Stimulated activated CD4-positive, alpha-beta T cell treated with anti-CD3 and anti-CD28 coated beads, Interleukin-4, amount 100 ng/mL, for 24 hours (primary cell): Measurements from ENCODE around the gene BICDL2.
"Not testable (repeated sequence)": the region's sequence is repeated elsewhere in the genome, so short reads cannot be mapped to it uniquely, and the experiment has no call there.

Experiments used
- DNase-seq: peaks from one replicate; pipeline ENCODE4 v3.0.0-alpha.2; 2020

Gene BICDL2, protein sequence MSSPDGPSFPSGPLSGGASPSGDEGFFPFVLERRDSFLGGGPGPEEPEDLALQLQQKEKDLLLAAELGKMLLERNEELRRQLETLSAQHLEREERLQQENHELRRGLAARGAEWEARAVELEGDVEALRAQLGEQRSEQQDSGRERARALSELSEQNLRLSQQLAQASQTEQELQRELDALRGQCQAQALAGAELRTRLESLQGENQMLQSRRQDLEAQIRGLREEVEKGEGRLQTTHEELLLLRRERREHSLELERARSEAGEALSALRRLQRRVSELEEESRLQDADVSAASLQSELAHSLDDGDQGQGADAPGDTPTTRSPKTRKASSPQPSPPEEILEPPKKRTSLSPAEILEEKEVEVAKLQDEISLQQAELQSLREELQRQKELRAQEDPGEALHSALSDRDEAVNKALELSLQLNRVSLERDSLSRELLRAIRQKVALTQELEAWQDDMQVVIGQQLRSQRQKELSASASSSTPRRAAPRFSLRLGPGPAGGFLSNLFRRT

DNA sequence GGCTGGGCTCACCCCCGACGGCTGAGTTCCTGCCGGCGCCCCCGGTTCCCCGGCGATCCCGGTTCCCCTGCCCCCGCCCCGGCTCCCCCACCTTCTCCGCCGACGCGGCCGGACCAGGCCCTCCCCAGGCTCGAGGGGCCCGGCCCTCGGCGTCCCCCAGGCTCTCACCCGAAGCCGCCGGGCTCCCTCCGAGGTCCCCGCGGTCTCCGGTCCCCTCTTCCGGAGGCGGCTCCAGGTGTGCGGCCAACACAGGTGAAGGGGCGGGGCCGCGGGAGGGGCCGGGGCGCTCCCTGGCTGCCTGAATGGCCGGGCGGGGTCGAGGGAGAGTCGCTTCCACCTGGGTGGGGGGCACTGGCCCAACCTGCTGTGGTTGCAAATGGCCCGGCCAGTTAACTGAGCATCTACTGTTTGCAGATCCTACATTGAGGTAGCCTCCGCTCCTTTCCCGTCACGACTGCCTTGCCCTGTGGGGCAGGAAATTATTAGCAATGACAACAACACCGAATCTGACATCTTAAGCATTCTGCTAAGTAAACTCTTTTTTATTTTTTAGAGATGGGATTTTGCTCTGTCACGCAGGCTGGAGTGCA, at the start of gene BICDL2:
TSS of gene BICDL2 (minus strand) at position 219 of the 590 bp plus-strand sequence. CDS start 1,448 bp downstream, outside the sequence.
- no peak for DNase-seq

DNA sequence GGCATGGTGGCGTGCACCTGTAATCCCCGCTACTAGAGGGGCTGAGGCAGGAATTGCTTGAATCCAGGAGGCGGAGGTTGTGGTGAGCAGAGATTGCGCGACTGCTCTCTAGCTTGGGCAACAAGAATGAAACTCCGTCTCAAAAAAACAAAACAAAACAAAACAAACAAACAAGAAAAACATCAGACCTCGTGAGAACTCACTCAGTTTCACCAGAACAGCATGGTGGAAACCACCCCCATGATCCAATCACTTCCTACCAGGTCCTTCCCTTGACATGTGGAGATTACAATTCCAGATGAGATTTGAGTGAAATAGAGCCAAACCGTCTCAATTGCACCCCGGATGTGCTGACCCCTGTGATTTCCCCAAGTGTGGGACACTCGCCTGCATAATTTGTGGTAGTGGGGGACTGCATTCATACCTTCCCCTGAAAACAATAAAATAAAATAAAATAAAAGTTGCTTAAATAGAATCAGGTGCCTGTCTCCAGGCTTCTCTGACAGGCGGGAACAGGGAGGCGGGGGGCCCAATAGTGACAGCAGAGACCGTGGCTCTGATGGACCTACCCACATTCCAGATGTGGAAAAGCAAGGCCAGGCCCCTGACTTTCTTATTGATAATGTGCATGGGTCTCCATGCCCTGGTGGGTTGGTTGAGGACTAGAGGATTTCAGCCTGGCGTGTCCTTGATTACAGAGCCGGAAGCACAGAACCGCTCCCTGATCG, 49.3 kb upstream of the BICDL2 start:
- no peak for DNase-seq

DNA sequence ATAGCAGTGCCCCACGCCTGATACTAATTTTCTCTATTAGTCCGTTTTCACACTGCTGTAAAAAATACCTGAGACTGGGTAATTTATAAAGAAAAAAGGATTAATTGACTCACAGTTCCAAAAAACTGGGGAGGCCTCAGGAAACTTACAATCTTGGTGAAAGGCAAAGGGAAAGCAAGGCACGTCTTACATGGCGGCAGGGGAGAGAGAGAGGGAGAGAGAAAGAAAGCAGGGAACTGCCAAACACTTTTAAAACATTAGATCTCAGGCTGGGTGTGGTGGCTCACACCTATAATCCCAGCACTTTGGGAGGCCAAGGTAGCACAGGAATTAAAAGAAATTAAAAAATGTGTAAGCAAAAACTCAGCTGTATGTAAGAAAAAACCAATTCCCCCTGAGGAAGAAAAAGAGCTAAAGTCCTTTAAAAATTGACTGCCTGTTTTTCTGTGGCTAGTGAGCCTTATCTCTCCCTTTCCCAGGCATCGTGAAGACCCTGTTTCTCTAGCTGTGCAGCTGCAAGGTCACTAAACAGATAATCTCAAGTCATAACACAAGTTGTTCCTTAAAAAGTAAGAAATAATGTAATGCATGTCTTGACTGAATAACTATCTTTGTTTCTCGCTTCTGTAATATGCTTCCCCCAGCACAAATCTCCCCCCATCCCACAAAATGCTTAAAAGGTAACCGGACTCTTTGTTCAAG, 48.4 kb upstream of the BICDL2 start:
- no peak for DNase-seq

DNA sequence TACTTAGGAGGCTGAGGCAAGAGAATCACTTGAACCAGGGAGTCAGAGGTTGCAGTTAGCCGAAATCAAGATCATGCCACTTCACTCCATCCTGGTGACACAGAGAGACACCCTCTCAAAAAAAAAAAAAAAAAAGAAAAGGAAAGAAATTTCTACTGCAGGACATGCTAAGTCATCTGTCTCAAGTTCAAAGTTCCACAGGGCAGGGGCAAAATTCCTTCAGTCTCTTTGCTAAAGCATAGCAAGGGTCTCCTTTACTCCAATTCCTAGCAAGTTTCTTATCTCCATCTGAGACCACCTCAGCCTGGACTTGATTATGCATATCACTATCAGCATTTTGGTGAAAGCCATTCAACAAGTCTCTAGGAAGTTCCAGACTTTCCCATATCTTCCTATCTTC, 47.7 kb upstream of the BICDL2 start:
- DNase-seq = no peak

DNA sequence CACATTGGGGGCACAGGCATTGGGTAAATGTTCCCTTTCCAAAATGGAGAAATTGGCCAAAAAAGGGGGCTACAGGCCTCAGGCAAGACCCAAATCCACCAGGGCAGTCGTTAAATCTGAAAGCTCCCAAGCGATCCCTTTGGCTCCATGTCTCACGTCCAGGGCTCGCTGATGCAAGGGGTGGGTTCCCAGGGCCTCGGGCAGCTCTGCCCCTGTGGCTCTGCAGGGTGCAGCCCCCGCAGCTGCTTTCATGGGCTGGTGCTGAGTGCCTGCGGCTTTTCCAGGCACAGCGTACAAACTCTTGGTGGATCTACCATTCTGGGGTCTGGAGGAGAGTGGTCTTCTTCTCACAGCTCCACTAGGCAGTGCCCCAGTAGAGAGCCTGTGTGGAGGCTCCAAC, 46.7 kb upstream of the BICDL2 start:
- DNase-seq = not testable (repeated sequence)

DNA sequence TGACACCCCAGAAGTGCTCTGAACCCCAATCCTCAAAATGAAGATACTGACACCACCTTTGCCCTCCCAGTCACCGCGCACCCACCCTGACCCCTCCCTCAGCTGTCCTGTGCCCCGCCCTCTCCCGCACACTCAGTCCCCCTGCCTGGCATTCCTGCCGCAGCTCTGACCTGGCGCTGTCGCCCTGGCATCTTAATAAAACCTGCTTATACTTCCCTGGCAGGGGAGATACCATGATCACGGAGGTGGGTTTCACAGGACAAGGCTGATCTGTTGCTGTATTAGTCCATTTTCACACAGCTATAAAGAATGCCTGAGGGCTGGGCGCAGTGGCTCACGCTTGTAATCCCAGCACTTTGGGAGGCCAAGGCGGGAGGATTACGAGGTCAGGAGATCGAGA, 45.2 kb upstream of the BICDL2 start:
- not testable (repeated sequence) for DNase-seq

DNA sequence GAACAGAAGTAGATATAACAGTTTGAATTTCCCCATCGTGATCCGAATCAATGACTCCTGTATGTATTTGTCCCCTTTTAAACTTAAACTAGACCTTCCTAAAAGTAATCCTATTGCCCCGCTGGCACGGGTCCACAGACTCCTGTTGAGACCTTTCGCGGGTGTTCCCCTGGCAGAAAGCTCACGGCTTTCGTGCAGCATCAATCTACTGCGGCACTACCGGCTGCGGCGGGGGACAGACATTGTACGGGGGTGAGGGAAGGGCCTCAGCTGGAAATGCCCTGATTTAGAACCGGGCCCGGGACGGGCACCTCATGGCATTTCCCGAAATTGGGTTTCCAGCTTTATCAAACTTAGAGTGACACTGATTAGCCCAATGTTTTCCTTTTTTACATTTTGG, 43.3 kb upstream of the BICDL2 start:
- DNase-seq = no peak

DNA sequence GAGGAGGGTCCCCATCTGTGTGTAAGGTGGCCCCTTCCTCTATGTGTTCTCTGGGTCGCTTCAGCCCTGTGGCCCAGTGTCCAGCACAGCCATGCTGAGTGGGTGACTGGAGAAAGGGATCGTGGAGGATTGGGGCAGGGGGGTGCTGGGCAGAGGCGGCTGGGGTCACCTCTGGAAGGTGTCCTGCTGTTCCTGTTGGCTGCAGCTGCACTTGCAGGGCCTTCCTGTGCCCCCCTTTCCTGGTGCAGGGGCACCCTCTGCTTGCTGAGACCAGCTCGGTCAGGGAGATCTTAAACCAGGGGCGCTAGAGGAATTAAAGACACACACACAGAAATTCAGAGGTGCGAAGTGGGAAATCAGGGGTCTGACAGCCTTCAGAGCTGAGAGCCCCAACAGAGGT, 39.8 kb upstream of the BICDL2 start:
- no peak for DNase-seq

DNA sequence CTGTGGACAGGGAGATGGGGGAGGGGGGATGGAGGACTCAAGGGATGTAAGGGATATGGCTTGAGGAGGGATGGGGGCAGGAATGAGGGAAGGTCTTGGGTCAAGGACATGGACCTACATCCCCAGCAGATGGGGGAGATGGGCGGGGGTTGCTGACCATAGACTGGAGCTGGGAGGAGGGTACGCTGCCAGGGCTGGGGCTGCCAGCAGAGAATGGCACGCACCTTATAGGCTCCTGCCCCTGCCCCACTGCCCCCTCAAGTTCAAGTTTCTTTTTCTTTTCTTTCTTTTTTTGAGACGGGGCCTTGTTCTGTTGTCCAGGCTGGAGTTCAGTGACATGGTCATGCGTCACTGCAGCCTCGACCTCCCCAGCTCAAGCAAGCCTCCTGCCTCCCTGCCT, 39.2 kb upstream of the BICDL2 start:
- DNase-seq = not testable (repeated sequence)

DNA sequence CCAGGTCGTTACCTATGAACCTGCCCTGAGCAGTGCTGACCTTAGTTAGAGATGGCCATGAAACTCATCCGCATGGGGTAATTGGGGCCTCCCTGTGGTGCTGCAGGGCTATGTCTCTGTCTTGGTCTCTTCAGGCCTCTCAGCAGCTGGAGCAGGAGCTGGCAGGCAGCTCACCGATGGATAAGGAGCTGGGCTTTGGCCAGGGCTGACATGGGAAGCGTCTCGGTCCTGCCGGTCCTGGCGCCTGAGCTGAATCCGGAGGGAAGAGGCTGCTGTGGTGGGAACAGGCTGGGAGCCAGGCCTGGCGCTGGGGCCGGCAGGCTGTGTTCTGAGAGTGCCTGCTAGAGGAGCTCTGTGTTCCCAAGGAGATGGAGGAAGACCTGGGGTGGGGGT, 38.8 kb upstream of the BICDL2 start:
- DNase-seq = no peak

DNA sequence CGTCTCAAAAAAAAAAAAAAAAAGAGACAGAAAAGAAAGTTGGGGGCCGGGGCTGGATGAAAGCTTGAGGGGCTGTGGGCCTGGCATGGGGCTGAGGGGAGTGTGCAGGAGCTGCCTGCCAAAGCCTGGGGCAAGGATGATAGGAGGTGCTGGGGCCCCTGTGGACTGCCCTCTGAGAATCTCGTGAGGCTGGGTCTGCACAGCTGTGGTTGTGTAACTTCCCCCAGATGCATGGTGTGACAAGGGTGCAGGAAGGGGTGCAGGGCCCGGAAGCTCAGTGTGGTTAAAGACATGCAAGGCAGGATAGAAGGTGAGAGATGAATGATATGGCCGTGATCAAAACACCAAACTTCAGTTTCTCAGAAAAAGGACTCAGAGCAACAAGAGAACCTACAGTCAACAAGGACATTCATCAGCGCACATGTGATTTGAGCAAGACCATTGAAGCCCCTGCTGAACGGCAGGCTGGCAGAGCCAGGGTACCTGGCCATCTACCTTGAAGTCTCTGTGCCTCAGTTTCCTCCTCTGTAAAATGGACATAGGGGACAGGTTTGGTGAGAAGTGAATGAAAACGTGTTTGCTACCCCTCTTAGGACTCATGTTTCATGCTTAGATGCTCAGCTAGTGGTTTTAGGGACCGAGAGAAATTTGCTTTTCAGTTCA, 38.2 kb upstream of the BICDL2 start:
- peak; percentile 77 for DNase-seq

DNA sequence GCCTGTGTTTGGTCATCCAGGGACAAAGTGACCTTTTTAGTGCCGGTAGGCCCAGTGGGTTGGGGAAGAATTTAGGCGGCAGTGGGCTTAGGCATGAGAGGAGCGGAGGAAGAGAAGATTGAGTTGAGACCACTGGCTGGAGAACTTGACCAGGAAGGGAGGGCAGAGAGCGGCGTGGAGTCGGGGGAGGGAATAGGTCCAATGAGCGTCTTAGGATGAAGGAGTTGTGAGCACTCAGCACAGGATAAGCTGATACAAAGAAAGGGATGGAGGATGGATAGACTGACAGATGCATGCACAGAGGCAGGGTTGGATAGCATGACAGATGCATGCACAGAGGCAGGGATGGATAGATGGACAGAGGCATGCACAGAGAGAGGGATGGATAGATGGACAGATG, 36.7 kb upstream of the BICDL2 start:
- DNase-seq = no peak

DNA sequence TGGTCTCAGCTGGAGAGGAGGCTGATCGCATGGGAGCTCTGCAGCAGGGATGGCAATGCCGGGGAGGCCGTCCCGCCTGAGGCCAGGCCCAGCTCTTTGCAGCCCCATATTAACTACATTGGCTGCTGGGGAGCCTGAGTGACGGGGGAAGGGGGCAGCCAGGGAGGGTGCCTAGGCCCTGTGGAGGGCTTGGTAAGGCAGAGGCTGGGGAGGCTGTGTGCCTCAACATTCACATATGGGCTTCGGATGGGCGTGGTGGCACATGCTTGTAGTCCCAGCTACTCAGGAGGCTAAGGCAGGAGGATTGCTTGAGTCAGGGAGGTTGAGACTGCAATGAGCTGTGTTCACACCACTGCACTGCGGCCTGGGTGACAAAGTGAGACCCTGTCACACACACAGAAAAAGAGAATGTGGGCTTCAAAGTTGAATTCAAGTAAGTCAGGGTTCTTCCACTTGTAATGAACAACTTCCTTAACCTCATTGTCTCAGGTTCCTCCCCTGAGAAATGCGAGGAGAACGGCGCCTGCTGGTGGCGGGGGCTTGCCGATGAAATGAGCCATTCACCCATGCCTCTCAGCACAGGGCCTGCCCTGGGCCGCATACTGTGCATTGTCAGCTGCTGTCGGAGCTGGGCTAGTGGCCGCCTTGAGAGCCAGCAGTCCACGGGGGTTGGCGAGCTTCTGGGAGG, 36.0 kb upstream of the BICDL2 start:
- DNase-seq = not testable (repeated sequence)

DNA sequence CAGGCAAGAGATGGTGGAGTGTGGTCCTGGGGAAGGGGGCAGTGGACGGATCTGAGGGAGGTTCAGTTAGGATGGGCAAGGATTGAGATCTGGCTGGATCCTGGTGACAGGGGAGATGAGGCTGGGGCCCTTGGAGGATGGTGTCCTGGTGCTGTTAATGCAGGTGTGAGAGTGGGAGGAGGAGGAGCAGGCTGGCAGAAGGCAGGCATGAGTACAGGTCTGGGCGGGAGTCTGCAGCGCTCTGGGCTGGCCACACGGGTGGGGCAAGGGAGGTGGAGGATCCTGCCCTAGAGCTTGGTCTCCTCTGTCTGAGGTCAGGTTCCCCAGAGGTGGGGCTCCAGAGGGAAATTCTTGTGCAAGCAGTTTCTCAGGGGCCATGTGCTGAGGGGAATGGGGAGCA, 35.4 kb upstream of the BICDL2 start:
- DNase-seq = not testable (repeated sequence)

DNA sequence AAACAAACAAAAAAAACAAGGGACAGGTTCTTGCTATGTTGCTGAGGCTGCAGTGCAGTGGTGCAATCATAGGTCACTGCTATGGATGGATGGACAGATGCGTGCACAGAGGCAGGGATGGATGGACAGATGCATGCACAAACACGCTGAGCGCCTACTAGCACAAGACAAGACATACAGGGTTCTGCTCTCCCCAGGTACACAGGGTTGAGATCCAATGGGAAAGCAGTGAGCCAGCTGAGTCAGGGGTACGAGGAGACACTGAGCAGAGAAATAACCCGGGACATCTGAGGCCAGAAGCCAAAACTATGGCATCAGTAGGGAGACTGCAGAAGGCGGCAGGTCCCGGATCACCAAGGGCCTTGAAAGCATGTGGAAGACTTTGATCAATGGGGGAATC, 34.9 kb upstream of the BICDL2 start:
- no peak for DNase-seq

DNA sequence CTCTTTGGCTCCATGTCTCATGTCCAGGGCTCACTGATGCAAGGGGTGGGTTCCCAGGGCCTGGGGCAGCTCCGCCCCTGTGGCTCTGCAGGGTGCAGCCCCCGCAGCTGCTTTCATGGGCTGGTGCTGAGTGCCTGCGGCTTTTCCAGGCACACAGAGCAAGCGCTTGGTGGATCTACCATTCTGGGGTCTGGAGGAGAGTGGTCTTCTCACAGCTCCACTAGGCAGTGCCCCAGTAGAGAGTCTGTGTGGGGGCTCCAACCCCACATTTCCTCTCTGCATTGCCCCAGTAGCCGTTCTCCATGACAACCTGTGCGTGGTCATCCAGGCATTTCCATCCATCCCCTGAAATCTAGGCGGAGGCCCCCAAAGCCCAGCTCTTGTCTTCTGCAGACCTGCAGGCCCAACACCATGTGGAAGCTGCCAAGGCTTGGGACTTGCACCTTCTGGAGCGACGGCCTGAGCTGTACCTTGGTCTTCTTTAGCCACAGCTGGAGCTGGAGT, 33.9 kb upstream of the BICDL2 start:
- DNase-seq = no peak

DNA sequence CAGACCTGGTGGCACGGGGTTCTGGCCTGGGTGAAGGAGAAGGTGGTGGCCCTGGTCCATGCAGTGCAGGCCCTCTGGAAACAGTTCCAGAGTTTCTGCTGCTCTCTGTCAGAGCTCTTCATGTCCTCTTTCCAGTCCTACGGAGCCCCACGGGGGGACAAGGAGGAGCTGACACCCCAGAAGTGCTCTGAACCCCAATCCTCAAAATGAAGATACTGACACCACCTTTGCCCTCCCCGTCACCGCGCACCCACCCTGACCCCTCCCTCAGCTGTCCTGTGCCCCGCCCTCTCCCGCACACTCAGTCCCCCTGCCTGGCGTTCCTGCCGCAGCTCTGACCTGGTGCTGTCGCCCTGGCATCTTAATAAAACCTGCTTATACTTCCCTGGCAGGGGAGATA, 32.4 kb upstream of the BICDL2 start:
- DNase-seq = not testable (repeated sequence)

DNA sequence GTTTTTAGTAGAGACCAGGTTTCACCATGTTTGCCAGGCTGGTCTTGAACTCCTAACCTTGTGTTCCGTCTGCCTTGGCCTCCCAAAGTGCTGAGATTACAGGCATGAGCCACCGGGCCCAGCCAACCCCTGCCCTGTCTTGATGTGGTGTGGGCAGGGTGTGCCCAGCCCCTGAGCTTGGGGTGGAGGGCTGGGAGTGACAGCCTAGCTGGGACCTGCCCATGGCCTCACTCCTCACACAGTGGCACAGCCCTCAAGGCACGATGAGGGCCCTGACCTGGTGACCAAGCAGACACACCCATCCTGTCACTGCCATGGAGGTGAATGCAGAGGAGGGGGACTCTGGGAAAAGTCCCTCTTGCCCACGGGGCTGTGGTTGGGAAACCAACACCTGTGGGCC, 31.7 kb upstream of the BICDL2 start:
- no peak for DNase-seq

DNA sequence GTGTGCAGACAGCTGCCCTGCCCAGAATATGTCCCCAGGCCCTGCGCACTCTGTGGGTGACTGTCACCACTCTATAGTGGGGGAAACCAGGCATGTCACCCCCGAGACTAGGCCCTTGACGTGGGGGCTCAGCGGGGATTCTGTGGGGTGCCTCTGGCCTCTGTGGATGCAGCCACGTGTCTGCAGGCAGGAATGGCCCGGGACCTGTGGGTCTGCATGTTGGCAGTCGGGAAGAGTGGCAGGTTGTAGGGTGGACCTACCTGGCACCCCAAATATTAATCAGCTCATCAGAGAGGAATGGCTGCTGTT, 29.6 kb upstream of the BICDL2 start:
- no peak for DNase-seq

DNA sequence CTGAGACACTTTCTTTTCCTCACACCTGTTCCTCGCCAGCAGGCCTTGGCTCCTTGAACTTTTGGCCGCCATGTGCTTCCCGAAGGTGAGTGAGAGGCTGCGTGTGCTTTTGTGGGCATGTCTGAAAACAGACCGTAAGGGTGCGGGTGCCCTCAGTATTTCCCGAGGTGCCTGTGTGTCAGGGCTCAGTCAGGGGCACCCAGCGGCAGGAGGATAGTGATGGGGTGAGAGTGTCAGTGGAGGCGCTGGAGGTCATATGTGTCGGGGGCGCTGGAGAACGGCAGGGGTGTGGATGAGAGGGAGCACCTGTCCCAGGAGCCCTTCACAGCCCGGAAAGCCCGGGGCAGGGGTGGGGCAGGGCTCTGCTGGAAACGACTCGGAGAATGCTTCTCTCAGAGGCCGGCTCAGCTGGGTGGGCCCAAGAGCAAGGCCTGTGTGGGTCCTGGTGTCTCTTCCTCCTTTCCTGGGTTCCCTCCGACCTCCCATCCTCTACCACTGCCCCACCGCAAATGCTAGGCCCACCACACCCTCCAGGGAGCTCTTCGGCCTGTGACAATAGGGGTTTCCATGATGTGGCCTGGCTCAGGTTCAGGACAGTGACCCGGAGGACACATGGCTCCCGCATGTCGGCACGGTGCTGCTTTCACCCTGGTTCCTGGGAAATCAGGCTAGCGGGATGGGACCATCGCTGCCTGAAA, 29.1 kb upstream of the BICDL2 start:
- DNase-seq = peak; percentile 44

DNA sequence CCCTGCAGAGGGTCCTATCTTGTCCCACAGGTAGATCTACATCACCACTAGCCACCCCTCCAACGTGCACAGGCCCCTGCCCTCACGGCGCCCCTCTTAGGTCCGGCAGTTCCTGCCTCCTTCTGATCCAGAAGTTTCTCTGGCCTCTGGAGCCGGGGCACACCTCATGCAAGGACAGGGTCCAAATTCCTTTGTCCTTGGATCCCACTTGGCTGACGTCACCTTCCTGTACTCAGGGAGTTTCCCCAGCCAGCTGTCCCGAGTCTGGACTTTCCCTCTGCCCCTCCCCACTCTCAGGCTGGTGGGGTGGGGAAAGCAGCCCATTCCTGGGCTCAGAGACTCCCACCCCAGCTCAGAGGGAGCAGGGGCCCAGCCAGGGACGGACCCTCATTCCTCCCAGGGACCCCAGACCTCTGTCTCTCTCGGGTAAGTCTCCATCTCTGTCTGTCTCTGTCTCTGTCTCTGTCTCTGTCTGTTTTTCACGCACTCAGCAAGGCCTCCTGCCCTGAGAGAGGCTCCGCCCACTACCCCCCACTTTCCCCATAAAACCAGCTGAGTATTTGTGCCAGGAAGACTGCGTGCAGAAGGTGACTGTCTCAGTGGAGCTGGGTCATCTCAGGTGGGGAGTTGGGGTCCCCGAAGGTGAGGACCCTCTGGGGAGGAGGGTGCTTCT, 28.5 kb upstream of the BICDL2 start, which contains the start of gene IL32:
TSS of gene IL32 (plus strand) at position 572 of the 673 bp plus-strand sequence. CDS start 172 bp downstream, outside the sequence.
- peak; percentile 77 for DNase-seq
